ENCODE results near the gene AK8. TPM values are rescaled to one million over a fixed set of nuclear protein-coding genes. Genes with fewer than 3 reads are reported as not detected.

AK8 gene
- total RNA-seq, 2 experiments from 2014 or later, result 0.27 TPM; not detected in 1

DNA sequence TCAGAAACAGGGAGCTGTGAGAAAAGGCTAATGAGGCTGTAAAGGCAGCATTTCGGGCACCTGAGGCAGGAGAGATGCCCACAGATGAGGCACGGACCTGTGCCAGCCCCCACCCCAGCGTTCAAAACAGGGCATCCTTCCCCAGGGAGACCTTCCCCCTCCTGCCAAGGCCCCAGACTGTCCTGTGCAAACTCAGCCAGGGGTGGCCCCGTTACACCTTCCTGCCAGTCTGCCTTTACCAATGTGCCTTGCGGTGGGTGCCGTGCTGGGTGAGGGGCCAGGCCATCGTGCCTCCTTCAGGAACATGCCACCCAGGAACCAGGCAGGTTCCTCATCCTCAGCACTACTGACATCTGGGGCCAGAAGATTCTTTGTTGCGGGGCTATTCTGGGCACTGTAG is 53.9 kb downstream of the AK8 start:
- intact Hi-C loops (cut with micrococcal nuclease; ENCODE audit: unreplicated experiment), result no loop called here
- Histone ChIP-seq H4K20me1 (ENCODE audit: insufficient read depth, low read length) (no peaks in the 10 kb centered on the region), H3K4me2 (ENCODE audit: low read length) (no peak overlapping the region), H3K36me3 (ENCODE audit: insufficient read depth, low read length) (no peaks in the 10 kb centered on the region), H2AFZ (ENCODE audit: low read length) (no peak overlapping the region), H3K9me3 (ENCODE audit: low read length) (no peaks in the 10 kb centered on the region), H3K27ac (ENCODE audit: low read depth, low read length, poor library complexity, severe bottlenecking) (no peak overlapping the region), H3K4me1 (ENCODE audit: insufficient read depth, low read length, poor library complexity, severe bottlenecking) (no peaks in the 10 kb centered on the region), H3K9me2 (ENCODE audit: insufficient read depth, low read length) (no peaks in the 10 kb centered on the region), H3K4me3 (ENCODE audit: low read depth, low read length, poor library complexity, severe bottlenecking) (no peak overlapping the region), H3K79me2 (ENCODE audit: insufficient read depth, low read depth, low read length) (no peaks in the 10 kb centered on the region)
- CTCF ChIA-PET (ENCODE audit: unreplicated experiment), result interaction anchor here (0.6 kb wide), 1 partner anchor 17 kb away, joined by 4 read pairs; no protein-coding TSS in a partner anchor
- TF ChIP-seq, protein P1, sequence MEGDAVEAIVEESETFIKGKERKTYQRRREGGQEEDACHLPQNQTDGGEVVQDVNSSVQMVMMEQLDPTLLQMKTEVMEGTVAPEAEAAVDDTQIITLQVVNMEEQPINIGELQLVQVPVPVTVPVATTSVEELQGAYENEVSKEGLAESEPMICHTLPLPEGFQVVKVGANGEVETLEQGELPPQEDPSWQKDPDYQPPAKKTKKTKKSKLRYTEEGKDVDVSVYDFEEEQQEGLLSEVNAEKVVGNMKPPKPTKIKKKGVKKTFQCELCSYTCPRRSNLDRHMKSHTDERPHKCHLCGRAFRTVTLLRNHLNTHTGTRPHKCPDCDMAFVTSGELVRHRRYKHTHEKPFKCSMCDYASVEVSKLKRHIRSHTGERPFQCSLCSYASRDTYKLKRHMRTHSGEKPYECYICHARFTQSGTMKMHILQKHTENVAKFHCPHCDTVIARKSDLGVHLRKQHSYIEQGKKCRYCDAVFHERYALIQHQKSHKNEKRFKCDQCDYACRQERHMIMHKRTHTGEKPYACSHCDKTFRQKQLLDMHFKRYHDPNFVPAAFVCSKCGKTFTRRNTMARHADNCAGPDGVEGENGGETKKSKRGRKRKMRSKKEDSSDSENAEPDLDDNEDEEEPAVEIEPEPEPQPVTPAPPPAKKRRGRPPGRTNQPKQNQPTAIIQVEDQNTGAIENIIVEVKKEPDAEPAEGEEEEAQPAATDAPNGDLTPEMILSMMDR (conservative IDR thresholded peaks at IDR 0.05; ENCODE audit: low read length), result no peak
- TF ChIP-seq EZH2phosphoT487 (IDR thresholded peaks at IDR 0.05; ENCODE audit: borderline replicate concordance, low read depth, low read length), result no peak
- POLR2A ChIA-PET, result no interaction called here
- no peak for DNase-seq (ENCODE audit: low spot score)
- no TSS peak for BruUV-seq (replicated peaks)

- no peak overlapping the region for H3K27ac ChIP-seq (ENCODE audit: low read depth, low read length, poor library complexity, severe bottlenecking)
- TF ChIP-seq, protein P1 (conservative IDR thresholded peaks at IDR 0.05; ENCODE audit: low read length), result no peak
- TF ChIP-seq EZH2phosphoT487 (IDR thresholded peaks at IDR 0.05; ENCODE audit: borderline replicate concordance, low read depth, low read length), result no peak
- no peaks in the 10 kb centered on the region for H4K20me1 ChIP-seq (ENCODE audit: insufficient read depth, low read length)
- H3K4me2 ChIP-seq (ENCODE audit: low read length), result no peak overlapping the region
- BruUV-seq (replicated peaks), result no TSS peak
- H3K9me2 ChIP-seq (ENCODE audit: insufficient read depth, low read length), result no peaks in the 10 kb centered on the region
- CTCF ChIA-PET (ENCODE audit: unreplicated experiment), result interaction anchor here (0.6 kb wide), 1 partner anchor 16 kb away, joined by 4 read pairs; no protein-coding TSS in a partner anchor
- H3K9me3 ChIP-seq (ENCODE audit: low read length), result no peaks in the 10 kb centered on the region
- no peaks in the 10 kb centered on the region for H3K4me1 ChIP-seq (ENCODE audit: insufficient read depth, low read length, poor library complexity, severe bottlenecking)
- H2AFZ ChIP-seq (ENCODE audit: low read length), result no peak overlapping the region
- H3K79me2 ChIP-seq (ENCODE audit: insufficient read depth, low read depth, low read length), result no peaks in the 10 kb centered on the region
- no peaks in the 10 kb centered on the region for H3K36me3 ChIP-seq (ENCODE audit: insufficient read depth, low read length)
- no peak overlapping the region for H3K4me3 ChIP-seq (ENCODE audit: low read depth, low read length, poor library complexity, severe bottlenecking)
- intact Hi-C loops (cut with micrococcal nuclease; ENCODE audit: unreplicated experiment), result no loop called here
- POLR2A ChIA-PET, result no interaction called here
- DNase-seq (ENCODE audit: low spot score), result peak; percentile 11
These were observed 54.5 kb downstream of the AK8 start for GRCh38 chr9:132823370-132824145.

All from OCI-LY7 (cell line).